GM21723 (cell line): ENCODE data around the gene F2RL2.
"Not testable (repeated sequence)": the region's sequence is repeated elsewhere in the genome, so short reads cannot be mapped to it uniquely, and the experiment has no call there.

Experiments
- ATAC-seq: cut with Tn5 transposase; IDR thresholded peaks from one replicate; pipeline ENCODE4 v1.9.1; 2021; ENCODE audit warnings: mild to moderate bottlenecking, moderate library complexity; ENCODE audit not compliant: unreplicated experiment

F2RL2 gene

GRCh38 chr5:76622076-76622475 lies 1.1 kb downstream of the F2RL2 start:
- ATAC-seq: no peak

GRCh38 chr5:76620166-76620565 lies 3.0 kb downstream of the F2RL2 start:
- no peak for ATAC-seq

- ATAC-seq: no peak
Measured at GRCh38 chr5:76617675-76618074, 5.5 kb downstream of the F2RL2 start.

- no peak for ATAC-seq
Measured at GRCh38 chr5:76617229-76617628, 6.0 kb downstream of the F2RL2 start.

- no peak for ATAC-seq
Measured at GRCh38 chr5:76616206-76616605, 7.0 kb downstream of the F2RL2 start.

GRCh38 chr5:76615759-76616158 lies 7.4 kb downstream of the F2RL2 start:
- ATAC-seq: no peak

GRCh38 chr5:76612942-76613341 lies 10.3 kb downstream of the F2RL2 start:
- no peak for ATAC-seq

GRCh38 chr5:76610196-76610595 lies 13.0 kb downstream of the F2RL2 start:
- no peak for ATAC-seq

GRCh38 chr5:76608833-76609232 lies 14.4 kb downstream of the F2RL2 start:
- no peak for ATAC-seq

GRCh38 chr5:76607353-76607871 lies 15.8 kb downstream of the F2RL2 start:
- peak; percentile 44 for ATAC-seq

- ATAC-seq: peak; percentile 52
Measured at GRCh38 chr5:76606701-76607100, 16.5 kb downstream of the F2RL2 start.

GRCh38 chr5:76604838-76605237 lies 18.4 kb downstream of the F2RL2 start:
- no peak for ATAC-seq

GRCh38 chr5:76603991-76604390 lies 19.2 kb downstream of the F2RL2 start:
- ATAC-seq: not testable (repeated sequence)

- ATAC-seq: no peak
Measured at GRCh38 chr5:76602094-76602726, 21.0 kb downstream of the F2RL2 start.

- ATAC-seq: peak; percentile 64
Measured at GRCh38 chr5:76601470-76601869, 21.7 kb downstream of the F2RL2 start.

- no peak for ATAC-seq
Measured at GRCh38 chr5:76600716-76601115, 22.5 kb downstream of the F2RL2 start.

- ATAC-seq: no peak
Measured at GRCh38 chr5:76598531-76598930, 24.7 kb downstream of the F2RL2 start.

- ATAC-seq: no peak
Measured at GRCh38 chr5:76595755-76596481, 27.3 kb downstream of the F2RL2 start.

- no peak for ATAC-seq
Measured at GRCh38 chr5:76594107-76594506, 29.1 kb downstream of the F2RL2 start.

GRCh38 chr5:76592692-76593091 lies 30.5 kb downstream of the F2RL2 start:
- no peak for ATAC-seq

- ATAC-seq: no peak
Measured at GRCh38 chr5:76591366-76591765, 31.8 kb downstream of the F2RL2 start.

GRCh38 chr5:76590027-76590426 lies 33.2 kb downstream of the F2RL2 start:
- ATAC-seq: peak; percentile 99
